HG03575 (cell line): ENCODE results near the gene CADM4.
"Not testable (repeated sequence)": the region's sequence is repeated elsewhere in the genome, so short reads cannot be mapped to it uniquely, and the experiment has no call there.

ENCODE experiments used
- ATAC-seq: cut with Tn5 transposase; IDR thresholded peaks from one replicate; pipeline ENCODE4 v1.9.1; 2021; ENCODE audit not compliant: unreplicated experiment, insufficient number of reproducible peaks, low FRiP score; ENCODE audit errors: extremely low read depth

CADM4 gene

DNA sequence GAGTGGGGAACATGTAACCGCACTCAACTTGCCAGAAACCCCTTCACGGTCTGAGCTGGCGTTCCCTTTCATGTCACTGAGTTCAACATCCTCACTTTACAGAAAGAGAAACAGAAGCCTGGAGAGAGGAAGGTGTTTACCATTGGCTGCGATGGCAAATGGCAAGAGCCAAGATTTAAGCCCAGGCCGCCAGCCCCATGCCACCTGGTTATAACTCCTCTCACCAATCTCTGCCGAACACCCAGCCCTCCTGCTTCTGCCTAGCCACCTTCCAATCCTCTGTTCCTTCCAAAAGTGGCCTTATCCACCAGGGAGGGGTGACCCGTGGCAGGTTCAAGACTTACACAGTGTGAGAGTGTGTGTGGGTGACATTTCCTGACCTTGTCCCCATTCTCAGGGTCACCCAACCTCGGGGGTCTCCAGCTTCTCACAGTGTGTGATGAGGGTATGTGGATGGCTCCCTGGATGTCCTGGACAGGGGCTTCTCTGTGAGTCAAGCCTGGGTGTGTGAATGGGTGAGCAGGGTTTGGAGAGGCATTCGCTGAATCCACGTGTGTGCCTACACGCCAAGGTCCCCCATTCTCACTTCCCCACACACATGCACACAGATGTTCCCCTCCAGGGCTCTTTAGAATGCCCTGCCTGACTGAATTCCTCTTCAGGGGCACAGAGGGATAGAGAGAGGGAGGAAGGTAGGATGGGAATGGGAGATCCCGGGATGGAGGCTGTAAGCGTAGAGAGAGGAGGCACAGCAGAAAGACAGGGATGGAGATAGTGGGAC is 1.2 kb downstream of the CADM4 start:
- ATAC-seq = no peak

DNA sequence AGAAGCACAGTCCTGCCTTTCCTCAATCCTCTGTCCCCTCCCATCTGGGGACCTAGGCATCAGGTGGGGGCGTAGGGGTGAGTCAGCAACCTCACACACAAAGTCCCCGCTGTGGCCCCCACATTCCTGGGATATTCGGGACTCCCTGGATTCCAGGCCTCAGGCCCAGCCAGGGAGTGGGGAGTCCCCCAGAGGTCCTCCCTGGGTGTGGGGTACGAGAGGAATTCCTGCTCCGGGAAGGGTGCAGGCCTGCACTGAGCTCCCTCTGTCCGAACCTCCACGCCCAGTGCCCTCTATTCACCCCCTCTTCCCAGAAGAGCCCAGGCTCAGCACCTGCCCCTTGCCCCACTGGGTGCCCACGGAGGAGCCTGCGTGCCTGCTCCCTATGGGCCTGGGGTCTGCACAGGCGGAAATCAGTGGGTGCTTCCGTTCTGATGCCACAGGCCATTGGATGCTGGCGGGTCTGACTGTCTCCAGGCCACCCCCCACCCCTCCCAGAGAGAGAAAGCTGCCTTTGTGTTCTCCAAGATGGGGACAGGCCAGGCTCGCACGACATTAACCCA is 3.4 kb downstream of the CADM4 start:
- no peak for ATAC-seq

DNA sequence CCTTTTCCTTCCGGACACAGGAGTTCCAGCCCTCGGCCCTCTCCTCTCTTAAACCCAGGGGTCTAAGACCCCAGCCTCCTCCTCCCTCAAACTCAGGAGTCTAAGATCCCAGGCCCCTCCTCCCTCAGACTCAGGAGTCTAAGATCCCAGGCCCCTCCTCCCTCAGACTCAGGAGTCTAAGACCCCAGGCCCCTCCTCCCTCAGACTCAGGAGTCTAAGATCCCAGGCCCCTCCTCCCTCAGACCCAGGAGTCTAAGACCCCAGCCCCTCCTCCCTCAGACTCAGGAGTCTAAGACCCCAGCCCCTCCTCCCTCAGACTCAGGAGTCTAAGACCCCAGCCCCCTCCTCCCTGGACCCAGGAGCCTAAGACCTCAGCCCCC is 4.1 kb downstream of the CADM4 start:
- not testable (repeated sequence) for ATAC-seq

DNA sequence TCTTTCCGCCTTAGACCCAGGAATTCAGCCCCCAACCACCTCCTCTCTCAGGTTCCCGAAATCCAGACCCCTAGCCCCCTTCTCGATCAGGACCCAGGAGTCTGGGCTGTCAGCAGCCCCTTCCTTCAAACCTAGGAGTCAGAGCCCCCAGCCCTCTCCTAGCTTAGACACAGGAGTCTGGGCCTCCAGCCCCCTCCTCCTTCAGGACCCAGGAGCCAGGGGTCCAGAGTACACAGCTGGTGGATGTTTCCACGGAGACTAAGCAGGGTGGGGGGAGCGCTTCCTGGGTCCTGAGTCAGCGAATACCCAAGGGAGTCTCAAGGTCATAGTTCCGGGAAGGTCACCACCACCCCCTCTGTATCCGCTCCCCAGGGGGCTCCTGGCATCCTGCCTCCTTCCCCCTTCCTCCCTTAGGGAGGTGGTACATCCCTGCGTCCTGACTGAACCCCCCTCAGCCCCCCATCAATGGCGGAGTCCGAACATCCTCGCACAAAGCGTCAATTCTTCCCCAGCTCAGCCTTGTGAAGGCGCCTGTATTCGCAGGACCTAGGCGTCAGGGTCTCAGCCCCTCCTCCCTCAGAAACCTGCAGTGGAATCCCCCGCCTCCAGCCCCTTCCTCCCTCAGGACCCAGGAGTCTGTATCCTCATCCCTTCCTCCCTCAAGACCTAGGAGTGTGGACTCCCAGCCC is 4.6 kb downstream of the CADM4 start:
- ATAC-seq = no peak

DNA sequence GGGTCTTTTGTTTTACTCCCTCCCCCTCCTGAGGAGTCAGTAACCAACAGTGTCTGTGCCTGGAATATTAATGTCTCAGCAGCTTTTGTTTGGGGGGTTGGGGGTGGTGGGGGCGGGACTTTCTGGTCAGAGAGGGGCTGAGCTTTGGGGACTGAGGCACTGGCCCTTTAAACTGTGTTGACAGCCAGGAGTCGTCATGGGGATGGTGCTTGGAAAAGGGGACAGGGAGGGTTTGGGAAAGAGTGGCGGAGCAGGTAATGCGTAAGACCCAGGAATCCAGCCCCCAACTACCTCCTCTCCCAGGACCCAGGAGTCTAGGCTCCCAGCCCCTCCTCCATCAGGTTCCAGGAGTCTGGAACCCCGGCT is 5.2 kb downstream of the CADM4 start:
- ATAC-seq = no peak

DNA sequence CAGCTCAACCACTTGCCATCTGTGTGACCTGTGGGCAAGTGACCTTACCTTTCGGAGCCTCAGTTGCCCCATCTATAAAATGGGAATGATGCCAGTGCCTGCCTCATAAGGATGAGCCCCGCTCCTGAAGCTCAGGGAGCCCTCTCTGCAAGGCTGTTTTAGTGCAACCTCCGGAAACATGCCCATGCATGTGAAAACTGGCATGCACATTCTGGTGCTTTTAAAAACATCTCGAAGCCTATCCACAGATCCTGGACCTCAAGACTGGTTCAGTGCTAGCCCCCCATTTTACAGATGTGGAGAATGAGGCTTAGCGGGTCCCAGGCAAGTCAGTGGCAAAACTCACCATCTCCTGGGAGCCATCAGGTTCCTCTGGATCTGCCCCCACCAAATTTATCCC is 5.6 kb downstream of the CADM4 start:
- no peak for ATAC-seq

DNA sequence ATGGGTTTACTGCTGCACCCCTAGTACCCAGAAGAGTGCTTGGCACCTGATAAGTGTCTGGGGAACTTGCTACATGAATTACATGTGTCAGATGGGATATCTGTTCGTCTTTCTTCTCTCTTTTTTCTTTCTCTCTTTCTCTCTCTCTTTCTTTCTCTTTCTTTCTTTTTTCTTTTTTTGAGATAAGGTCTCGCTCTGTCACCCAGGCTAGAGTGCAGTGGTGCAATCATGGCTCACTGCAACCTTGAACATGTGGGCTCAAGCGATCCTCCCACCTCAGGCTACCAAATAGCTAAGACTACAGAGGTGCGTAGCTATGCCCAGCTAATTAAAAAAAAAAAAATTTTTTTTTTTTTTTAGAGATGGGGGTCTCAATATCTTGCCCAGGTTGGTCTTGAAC is 6.1 kb downstream of the CADM4 start:
- no peak for ATAC-seq

DNA sequence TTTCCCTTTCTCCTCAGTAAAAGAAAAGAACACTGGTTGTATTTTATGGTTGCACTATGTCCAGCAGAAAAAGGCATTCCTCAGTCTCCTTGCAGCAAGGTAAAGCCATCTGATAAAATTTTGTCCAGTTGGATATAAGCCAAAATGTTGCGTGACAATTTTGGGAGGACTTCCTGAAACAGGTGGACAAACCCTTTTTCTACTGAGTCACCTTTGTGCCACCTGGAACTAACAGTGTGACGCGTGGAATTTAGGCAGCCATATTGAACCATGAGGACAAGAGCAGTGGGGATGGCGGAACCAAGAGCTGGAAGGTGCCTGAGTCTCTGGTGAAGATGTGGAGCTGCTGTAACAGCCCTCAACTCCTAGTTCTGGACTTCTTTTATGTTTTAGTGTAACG is 8.2 kb downstream of the CADM4 start:
- no peak for ATAC-seq

DNA sequence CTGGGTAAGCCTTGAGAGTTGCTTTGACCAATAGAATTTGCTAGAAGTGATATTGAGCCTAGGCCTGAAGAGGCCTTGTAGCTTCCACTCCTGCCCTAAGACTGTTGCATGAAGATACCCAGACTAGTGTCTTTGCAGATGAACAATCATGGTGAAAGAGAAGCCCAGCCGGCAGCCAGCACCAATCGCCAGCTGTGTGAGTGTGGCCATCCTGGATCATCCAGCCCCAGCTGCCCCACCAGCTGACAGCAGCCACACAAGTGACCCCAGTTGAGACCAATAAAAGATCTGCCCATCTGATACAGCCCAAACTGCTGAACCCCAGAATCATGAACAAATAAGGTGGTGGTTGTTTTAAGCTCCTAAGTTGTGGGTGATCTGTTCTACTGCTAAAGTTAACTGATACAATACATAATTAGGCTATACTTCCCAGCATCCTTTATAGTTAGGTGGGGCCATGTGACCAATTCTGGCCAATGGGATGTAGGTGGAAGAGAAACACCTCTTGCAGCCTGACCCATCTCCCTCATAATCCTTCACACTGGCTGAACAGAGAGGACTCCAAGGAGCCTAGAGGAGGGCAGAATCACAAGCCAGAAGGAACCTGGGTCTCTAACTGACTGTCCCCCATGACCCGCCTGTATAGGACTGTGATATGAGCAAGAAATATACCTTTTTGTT is 10.9 kb downstream of the CADM4 start:
- ATAC-seq = no peak

DNA sequence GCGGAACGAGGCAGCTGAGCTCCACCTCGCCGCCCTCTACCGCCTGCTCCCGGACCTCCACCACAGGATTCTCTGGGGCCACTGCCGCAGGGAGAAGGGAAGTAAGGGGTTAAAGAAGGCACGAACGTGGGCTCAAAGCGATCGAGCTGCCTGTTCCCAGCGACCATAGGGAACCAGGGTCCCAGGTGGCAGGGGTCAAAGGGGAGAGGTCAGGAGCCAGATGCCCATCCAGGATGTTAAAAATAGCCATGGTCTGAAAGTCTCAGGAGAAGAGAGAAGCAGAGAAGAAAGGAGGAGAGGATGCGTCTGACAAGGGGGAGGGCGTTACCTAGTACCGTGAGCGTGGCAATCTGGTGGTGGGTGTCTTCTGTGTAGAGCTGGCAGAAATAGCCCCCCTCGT is 12.8 kb downstream of the CADM4 start:
- no peak for ATAC-seq

DNA sequence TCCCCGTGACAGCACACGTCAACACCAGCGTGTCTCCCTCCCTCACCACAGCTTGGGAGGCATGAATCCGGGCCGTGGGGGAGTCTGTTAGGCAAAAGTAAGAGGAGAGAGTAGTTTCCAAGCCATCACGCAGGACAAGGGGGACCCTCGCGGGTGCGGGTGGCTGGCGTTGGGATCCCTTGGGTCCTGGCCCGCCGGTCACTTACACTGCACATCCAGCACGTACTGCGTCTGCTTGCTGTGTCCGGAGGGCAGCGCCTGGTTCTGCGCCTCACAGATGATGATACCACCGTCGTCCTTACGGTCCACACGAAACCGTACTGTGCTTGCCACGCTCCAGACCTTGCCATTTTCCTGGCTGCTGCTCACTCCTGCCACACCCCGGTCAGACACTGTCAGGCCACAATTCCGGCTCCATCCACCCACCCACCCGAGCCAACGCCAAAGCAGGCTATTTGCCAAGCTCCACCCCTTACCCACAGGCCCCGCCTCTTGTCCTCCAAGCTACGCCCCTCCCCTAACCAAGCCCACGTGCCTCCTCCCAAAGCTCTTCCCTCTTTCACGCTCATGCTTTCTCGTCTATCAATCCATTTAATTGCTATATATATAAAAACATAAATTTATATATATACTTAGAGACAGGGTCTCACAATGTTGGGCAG is 13.6 kb downstream of the CADM4 start:
- no peak for ATAC-seq

DNA sequence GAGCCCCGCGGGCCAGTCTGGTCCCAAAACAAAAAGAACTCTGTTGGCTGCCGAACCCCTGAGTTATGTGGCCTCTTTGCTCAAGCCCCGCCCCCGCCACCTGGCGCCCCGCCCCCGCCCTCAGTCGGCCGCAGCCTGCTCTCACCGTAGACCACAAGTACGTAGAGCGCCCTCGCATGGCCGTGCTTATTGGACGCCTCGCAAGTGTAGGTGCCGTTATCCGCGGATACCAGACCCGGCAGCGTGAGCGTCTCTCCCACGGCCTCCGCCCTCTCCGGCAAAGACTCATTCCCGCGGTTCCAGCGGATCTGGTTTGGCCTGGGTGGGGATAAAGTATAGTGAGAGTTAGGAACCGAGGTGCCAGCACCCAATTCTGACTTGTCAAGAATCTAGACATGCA is 14.7 kb downstream of the CADM4 start:
- ATAC-seq = no peak

DNA sequence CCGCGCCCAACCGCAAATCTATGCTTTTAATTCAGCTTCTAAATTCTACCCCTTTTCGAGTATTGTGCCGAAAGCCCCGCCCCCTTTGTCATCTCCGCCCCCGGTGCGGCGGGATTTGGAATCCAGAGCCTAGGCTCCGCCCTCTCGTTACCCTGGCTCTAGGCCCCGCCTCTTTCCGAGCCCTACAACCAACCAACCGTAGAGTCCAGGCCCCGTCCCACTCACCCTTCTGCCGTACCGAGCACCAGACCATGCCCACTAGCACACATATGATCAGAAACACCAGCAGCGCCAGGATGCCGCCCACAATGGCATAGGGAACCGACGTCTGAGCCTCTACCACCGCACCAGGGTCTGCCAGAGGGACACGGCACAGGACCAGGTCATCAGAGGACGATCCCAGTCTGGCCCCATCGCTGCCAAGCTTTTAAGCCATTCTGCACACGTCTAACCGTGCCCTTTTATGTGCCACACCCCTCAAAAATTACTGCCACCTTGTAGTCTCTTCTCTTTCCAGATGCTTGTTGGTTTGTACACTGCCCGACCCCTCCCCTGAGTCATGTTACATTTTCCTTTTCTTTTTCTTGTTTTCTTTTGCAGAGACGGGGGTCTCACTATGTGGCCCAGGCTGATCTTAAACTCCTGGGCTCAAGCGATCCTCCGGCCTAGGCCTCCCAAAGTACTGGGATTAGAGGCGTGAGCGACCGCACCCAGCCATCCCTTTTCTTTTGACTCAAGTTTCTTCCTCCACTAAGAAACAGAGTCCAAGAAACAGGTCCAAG is 15.6 kb downstream of the CADM4 start:
- ATAC-seq = no peak

DNA sequence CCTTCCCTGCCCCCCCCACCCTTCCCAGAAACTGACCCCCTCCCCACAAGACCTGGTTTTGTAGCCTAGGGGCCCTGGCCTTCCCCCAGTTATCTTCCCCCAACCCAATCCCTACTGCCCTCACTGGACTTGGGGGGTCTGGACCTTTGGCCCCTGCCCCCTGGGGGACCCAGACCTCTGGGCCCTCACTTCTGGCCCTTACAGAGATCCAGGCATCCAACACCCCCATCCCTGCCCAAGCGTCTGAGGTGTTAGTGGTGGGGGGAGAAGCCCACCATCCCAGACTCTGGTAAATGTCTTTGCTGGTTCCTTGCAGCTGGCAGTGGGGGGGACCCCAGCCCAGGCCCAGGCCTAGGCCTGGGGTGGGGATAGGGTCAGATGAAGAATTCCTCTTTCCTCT is 16.7 kb downstream of the CADM4 start:
- no peak for ATAC-seq

DNA sequence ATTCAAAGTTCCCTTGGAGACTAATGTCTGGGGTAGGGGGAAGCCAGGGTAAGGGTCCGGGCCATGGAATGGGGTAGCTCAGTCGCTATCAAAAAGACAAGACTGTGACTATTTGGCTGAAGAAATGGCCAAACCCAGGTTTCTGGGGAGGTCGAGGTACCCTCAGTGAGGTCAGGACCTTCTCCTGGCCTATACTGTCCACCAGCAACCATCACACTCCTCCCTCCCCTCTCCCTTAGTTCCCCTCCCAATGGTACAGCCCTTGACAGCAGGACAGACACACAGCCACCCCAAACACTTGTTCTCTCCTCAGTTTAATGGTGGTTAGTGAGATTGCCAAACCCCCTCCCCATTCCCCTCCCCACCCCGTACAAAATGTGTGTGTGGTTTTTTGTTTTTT is 17.6 kb downstream of the CADM4 start:
- no peak for ATAC-seq

DNA sequence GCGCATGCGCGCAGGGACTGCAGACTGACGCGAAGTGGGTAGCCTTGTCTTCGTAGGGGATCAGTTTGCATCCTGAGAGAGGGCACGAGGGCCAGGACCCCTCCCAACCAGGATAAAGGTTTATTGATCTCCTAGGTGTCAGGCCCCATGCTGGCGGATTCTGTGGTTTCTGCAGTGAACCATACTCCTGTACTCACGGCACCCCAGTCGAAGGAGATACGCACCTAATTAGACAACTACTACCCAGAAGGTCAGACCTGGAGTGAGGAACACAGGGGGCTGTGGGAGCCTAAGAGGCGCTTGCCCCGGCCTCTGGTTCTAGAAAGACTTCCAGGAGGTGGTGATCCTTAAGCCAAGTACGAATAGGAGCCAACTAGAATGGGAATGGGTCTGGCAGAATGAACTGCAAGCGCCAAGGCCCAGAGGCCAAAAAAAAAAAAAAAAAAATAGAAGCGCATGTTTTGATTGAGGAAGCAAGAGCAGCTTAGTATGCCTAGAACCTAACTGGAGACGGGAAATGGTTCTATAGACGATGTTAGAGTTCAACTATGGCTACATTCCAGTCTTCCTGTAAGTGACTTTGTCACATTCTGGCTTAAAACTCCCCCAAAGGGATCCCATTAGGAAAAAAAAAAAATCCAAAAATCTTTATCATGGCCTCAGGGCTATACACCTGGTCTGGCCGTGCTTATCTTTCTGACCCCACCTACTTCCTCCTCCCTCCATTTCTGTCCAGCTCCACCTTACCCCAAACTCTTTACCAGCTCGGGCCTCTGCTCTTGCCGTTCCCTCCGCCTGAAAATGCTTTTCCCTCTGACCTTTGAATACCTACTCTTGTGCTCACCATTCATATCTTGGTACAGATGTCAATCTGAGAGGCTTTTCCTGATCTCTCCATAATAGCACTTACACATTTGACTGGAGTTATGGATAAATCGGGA is 19.3 kb downstream of the CADM4 start:
- no peak for ATAC-seq

DNA sequence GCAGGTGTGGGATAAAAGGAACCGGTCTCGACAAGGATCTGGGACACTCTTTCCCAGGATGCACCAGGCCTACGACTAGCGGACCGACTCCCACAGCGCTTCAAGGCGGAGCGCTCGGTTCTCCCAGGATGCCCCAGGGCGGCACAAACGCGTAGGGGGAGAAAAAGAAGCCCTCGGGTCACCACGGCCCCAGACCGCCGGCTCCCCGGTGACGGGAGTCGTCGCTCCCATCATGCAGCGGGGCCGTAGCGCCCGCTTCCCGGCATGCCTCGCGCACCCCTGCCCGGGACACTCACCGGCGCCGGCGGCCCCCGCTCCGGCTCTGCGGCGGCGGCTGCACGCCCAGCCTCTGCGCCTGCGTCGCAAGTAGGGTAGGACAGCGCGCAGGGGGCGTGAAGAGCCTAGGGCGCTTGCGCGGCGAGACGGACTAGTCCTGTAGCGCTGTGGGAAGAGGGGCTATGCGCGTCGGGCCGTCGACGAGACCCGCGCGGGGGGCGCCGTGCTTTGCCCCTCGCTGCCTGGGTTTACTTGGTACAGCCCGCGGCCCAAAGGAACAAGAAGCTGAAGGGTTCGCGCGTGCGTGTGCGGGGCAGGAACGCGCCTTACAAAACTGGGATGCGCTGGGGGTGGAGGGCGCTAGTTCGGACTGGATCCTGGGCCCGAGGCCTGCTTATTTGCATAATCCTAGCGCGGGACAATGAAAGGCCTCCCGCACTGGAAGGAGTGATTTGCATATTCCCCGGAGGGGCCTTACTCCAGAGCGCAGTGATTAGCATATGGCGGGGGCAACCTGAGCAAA is 20.2 kb downstream of the CADM4 start, which contains the start of gene ZNF428:
Gene ZNF428, minus strand, starts transcription at position 368 of the 799 bp plus-strand sequence. CDS start 5,325 bp downstream, outside the sequence.
- ATAC-seq = no peak
